ENCODE data around the gene ALCAM.

DNA sequence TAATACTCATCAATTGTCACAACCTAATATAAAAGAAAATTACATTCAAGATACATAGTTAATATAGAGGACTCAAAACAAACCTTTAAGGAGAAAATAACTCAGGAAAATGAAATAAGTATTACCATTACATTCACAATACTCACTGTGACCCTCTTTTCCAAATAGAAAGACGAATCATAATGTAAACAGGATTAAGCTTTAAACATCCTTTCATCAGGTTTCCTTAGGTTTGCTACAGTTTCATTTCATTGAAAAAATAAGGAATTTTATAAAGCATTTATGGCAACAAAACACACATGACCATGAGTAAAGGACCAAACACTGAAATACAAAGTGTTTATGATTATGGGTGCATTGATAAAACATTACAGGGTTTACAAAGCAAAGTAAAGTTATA lies 162.7 kb downstream of the ALCAM start:
- TF ChIP-seq, protein P1, sequence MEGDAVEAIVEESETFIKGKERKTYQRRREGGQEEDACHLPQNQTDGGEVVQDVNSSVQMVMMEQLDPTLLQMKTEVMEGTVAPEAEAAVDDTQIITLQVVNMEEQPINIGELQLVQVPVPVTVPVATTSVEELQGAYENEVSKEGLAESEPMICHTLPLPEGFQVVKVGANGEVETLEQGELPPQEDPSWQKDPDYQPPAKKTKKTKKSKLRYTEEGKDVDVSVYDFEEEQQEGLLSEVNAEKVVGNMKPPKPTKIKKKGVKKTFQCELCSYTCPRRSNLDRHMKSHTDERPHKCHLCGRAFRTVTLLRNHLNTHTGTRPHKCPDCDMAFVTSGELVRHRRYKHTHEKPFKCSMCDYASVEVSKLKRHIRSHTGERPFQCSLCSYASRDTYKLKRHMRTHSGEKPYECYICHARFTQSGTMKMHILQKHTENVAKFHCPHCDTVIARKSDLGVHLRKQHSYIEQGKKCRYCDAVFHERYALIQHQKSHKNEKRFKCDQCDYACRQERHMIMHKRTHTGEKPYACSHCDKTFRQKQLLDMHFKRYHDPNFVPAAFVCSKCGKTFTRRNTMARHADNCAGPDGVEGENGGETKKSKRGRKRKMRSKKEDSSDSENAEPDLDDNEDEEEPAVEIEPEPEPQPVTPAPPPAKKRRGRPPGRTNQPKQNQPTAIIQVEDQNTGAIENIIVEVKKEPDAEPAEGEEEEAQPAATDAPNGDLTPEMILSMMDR (IDR thresholded peaks at IDR 0.05) = no peak
- TF ChIP-seq TCF7L2 (IDR thresholded peaks at IDR 0.05; ENCODE audit: low read depth, low read length) (no peak), POLR2AphosphoS5 (IDR thresholded peaks at IDR 0.05; ENCODE audit: low read depth, low read length) (no peak), SIN3A (IDR thresholded peaks at IDR 0.05; ENCODE audit: borderline replicate concordance, insufficient read depth, low read depth, low read length) (no peak)
- TF ChIP-seq, protein P2, sequence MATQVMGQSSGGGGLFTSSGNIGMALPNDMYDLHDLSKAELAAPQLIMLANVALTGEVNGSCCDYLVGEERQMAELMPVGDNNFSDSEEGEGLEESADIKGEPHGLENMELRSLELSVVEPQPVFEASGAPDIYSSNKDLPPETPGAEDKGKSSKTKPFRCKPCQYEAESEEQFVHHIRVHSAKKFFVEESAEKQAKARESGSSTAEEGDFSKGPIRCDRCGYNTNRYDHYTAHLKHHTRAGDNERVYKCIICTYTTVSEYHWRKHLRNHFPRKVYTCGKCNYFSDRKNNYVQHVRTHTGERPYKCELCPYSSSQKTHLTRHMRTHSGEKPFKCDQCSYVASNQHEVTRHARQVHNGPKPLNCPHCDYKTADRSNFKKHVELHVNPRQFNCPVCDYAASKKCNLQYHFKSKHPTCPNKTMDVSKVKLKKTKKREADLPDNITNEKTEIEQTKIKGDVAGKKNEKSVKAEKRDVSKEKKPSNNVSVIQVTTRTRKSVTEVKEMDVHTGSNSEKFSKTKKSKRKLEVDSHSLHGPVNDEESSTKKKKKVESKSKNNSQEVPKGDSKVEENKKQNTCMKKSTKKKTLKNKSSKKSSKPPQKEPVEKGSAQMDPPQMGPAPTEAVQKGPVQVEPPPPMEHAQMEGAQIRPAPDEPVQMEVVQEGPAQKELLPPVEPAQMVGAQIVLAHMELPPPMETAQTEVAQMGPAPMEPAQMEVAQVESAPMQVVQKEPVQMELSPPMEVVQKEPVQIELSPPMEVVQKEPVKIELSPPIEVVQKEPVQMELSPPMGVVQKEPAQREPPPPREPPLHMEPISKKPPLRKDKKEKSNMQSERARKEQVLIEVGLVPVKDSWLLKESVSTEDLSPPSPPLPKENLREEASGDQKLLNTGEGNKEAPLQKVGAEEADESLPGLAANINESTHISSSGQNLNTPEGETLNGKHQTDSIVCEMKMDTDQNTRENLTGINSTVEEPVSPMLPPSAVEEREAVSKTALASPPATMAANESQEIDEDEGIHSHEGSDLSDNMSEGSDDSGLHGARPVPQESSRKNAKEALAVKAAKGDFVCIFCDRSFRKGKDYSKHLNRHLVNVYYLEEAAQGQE (IDR thresholded peaks at IDR 0.05; ENCODE audit: insufficient read depth in 1 of 2, low read depth in 2 of 2, low read length in 1 of 2) = no peak

All from Panc1 (cell line).